Liver (tissue), 4 donors: ENCODE results near the gene TMEM26. TPM values are rescaled to one million over a fixed set of nuclear protein-coding genes. Genes with fewer than 3 reads are reported as not detected.

Experiments
- polyA plus RNA-seq, 2 donors: library from polyadenylated mRNA; stranded (reverse) in 1 of 2; unstranded in 1 of 2; fragments of 200-250 nt in 1 of 2; fragments of >200 nt in 1 of 2; fragmentation: Nextera tagmentation in 1 of 2; extraction: Ambion mirVana in 1 of 2; gene quantifications; one replicate each; pipeline versions ENCODE4 v1.2.1 to v1.2.3, GENCODE V29; 2013 to 2015
- total RNA-seq, 2 donors: library from RNA; depleted of rRNA; stranded (reverse); fragments of >200 nt; gene quantifications; one replicate each; pipeline ENCODE4 v1.2.3, GENCODE V29; 2014
- donor health status: healthy.
- donor health status: healthy.
- donor health status: healthy.

The TMEM26 gene
- total and polyA plus RNA-seq, 4 donors, result 0.31 to 5.5 (median 1.2) TPM

Other genes with a start within 250 kb of the TMEM26 start
- under 1 TPM in 1 of 2 donors, not detected in 1; 0.09 TPM for gene CABCOCO1, start 209.5 kb upstream of the TMEM26 start, total RNA-seq
- under 1 TPM in 1 of 2 donors, not detected in 1; 0.20 TPM for gene CABCOCO1, start 209.5 kb upstream of the TMEM26 start, polyA plus RNA-seq